Heart left ventricle (tissue), 13 donors: ENCODE results near the gene LCN1.

Experiments
- POLR2A ChIP-seq, 2 donors: fragments of 450-650 bp; IDR thresholded peaks; one replicate each; pipeline ENCODE4 v1.6.1; 2017; ENCODE audit warnings: antibody characterized with exemption in 2 of 2, mild to moderate bottlenecking in 2 of 2, moderate library complexity in 2 of 2
- TF ChIP-seq, protein P1 (sequence below), 12 donors: fragments of 200-600 bp; sonication (generic) in 4 of 12; IDR thresholded peaks; one replicate each; pipeline versions ENCODE4 v1.5.0 to v1.8.0; 2018 to 2022; ENCODE audit warnings: antibody characterized with exemption in 12 of 12, mild to moderate bottlenecking in 5 of 12
- donor health status: ischemic (EF 13 %, LVEDD 7.1; RV severe dilation, severe dysfunction).
- donor health status: DM: no; HTN: yes; CAD: no.
- donor health status: DM: no; HTN: no; CAD: no.
- donor health status: ischemic (EF 25% LVEDD 6.9; RV normal size, moderate dysfunction).
- donor health status: ischemic (EF 25% LVEDD 5.7; RV mildly dilated, moderate dysfunction).
- donor health status: ischemic (EF 35%, LVEDD 5.7; RV mildly dilated, moderate dysfunction).
- donor health status: nonischemic (EF 11% LVEDD 7.7; RV severe dilation, severe dysfunction).
- donor health status: DM: yes; HTN: yes; CAD: no.
- donor health status: PGD.
- donor health status: ischemic (EF 29% LVEDD 5.4; RV normal size, mild dysfunction).
- donor health status: nonischemic (EF 23%, LVEDD 6.1; RV moderate dilation, normal function).

GRCh38 chr9:135574943-135575342, 53.7 kb downstream of the LCN1 start:
- TF ChIP-seq, protein P1, sequence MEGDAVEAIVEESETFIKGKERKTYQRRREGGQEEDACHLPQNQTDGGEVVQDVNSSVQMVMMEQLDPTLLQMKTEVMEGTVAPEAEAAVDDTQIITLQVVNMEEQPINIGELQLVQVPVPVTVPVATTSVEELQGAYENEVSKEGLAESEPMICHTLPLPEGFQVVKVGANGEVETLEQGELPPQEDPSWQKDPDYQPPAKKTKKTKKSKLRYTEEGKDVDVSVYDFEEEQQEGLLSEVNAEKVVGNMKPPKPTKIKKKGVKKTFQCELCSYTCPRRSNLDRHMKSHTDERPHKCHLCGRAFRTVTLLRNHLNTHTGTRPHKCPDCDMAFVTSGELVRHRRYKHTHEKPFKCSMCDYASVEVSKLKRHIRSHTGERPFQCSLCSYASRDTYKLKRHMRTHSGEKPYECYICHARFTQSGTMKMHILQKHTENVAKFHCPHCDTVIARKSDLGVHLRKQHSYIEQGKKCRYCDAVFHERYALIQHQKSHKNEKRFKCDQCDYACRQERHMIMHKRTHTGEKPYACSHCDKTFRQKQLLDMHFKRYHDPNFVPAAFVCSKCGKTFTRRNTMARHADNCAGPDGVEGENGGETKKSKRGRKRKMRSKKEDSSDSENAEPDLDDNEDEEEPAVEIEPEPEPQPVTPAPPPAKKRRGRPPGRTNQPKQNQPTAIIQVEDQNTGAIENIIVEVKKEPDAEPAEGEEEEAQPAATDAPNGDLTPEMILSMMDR (IDR thresholded peaks at IDR 0.05): no peak
- no peak for TF ChIP-seq POLR2A (IDR thresholded peaks at IDR 0.05)
